Measurements from ENCODE around the gene ST14. TPM values are rescaled to one million over a fixed set of nuclear protein-coding genes. Genes with fewer than 3 reads are reported as not detected.
A peak's percentile ranks its signal among the peaks of the same experiment; 100 is the strongest.

Gene ST14
- total RNA-seq, 1 donor = under 0.01 TPM

DNA sequence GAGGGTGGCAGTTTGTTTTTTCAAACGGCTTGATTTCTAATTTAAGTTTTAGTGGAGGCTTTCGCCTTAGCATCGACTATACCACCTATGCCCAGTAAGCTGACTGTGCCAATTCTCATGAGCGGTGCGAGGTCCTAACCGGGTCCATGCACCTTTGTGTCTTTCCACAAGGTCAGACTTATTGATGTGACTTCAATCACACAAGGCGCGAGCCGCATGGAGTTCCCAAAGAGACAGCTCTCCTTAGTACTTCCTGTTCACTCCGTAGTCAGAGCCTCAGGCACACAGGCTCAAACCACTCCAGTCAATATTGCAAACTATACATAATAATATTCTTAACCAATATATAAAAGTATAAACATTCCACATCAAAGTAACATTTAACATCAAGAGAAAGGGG, 18.2 kb downstream of the ST14 start:
- TF ChIP-seq, protein P1, sequence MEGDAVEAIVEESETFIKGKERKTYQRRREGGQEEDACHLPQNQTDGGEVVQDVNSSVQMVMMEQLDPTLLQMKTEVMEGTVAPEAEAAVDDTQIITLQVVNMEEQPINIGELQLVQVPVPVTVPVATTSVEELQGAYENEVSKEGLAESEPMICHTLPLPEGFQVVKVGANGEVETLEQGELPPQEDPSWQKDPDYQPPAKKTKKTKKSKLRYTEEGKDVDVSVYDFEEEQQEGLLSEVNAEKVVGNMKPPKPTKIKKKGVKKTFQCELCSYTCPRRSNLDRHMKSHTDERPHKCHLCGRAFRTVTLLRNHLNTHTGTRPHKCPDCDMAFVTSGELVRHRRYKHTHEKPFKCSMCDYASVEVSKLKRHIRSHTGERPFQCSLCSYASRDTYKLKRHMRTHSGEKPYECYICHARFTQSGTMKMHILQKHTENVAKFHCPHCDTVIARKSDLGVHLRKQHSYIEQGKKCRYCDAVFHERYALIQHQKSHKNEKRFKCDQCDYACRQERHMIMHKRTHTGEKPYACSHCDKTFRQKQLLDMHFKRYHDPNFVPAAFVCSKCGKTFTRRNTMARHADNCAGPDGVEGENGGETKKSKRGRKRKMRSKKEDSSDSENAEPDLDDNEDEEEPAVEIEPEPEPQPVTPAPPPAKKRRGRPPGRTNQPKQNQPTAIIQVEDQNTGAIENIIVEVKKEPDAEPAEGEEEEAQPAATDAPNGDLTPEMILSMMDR (IDR thresholded peaks at IDR 0.05; ENCODE audit: insufficient read depth, low read depth, low read length) = no peak
- DNase-seq (ENCODE audit: low read depth) = no peak
- H3K4me3 ChIP-seq (ENCODE audit: low read depth, low read length) = no peak overlapping the region

DNA sequence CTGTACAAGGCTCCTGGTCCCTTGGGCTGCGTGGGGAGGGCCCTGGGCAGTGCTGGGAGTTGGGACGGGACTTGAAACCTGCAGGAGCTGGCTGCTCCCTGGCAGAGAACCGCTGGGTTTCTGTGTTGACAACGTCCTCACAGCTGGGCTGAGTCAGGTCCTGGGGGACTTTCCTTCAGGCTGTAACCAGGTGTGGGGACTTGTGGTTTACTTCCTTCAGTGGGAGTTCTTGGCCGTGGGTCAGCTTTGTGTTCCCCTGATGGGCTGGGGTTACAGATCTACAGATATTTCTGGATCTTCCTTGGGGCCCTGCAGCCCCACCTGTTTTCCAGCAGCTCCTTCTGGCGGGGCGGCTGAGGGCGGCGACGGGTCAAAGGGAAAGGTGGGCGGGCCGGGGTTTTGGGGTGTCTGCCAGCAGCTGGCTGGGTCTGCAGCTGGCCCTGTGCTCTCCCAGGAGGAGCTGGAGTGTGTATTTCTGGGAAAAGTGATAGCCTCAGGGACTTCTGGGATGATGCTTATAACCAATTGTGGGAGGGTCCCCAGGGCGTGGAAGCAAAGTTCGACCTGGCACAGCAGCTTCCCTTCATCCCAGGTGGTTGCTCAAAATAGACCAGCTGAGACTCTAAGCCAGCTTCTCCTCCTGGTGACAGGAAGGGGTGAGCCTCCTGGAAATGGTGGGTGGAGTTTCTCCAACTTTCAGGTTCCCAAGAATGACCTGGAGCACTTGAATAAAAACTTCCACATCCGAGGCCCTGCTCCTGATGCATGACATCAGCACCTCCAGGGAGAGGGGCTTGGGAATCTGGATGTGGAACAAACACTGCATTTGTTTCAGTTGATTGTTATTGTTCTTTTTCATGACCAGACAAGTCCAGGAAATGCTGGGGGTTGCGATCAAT, 19.1 kb downstream of the ST14 start:
- no peak overlapping the region for H3K4me3 ChIP-seq (ENCODE audit: low read depth, low read length)
- no peak for DNase-seq (ENCODE audit: low read depth)
- TF ChIP-seq, protein P1 (IDR thresholded peaks at IDR 0.05; ENCODE audit: insufficient read depth, low read depth, low read length) = no peak

DNA sequence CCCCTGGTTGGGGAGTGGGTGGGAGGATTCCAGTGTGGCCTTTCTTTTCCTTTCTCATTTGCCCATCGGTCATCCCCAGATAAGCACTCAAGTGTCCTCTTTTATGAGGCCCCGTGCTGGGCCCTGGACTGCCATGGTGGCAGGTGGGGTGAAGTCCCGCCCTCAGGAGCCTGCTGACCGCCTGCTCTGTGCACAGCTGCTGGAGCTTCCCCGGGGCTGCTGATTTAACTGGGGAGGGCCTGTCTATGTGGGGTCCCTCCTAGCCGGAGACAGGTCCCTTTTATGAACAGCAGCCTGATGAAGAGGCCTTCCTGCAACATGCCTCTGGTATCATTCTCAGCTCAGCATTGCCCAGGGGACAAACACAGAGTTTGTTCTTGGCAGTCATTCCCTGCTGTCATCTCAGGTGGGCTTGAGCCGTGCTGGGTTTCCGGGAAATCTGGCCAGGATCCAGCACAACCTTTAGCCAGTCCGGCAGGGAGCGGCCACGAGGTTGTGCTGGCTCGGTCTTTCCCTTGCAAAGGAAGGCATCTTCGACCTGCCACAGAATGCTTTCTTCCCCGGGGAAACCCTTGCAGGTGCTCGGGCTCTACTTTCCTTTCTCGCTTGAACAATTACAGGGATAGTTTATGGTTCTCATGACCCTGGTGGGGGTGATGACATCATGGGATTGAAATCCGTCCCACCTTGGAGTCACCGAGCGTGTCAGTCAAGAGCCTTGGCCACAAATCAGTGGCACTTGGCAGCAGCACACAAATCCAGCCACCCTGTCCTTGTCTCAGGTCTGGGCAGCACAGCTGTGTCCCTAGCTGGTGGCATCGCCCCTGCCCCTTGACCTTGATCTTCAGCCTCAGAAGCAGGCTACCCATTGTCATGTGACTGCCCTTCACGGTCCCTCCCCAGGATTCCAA, 20.1 kb downstream of the ST14 start:
- H3K4me3 ChIP-seq (ENCODE audit: low read depth, low read length) = no peak overlapping the region
- DNase-seq (ENCODE audit: low read depth) = no peak
- TF ChIP-seq, protein P1 (IDR thresholded peaks at IDR 0.05; ENCODE audit: insufficient read depth, low read depth, low read length) = no peak

DNA sequence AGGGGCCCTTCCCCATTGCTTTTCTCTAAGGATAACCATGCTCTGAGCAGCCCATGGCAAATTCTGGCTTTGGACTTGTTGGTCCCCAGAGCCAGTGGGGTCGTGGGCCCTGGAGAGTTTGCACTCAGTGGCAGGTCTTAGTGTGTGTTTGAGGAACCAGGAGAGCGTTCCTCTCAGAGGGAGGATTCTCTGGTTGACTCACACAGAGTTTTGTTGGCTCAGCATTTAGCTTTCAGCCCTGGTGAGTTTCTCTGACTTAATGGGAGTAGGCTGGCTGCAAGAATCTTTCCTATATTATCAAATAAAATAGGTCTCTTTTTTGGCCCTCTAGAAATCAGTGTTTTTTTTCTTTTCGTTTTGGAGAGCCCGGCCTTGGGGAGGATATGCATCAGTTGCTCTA, 20.9 kb downstream of the ST14 start:
- no peak for DNase-seq (ENCODE audit: low read depth)
- H3K4me3 ChIP-seq (ENCODE audit: low read depth, low read length) = no peak overlapping the region
- TF ChIP-seq, protein P1 (IDR thresholded peaks at IDR 0.05; ENCODE audit: insufficient read depth, low read depth, low read length) = no peak

DNA sequence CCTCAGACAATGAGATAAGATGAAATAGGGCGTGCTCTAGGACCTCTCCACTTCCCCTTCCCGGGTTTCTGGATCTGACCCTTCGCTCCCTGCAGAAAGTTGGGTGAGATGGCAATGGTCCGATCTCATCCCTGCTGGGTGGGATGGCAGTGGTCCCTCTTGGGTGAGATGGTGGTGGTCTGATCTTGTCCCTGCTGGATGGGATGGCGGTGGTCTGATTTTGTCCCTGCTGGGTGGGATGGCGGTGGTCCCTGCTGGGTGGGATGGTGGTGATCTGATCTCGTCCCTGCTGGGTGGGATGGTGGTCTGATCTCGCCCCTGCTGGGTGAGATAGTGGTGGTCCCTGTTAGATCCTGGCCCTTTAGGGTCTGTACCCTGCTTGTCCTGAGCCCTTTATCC, 21.3 kb downstream of the ST14 start:
- no peak for DNase-seq (ENCODE audit: low read depth)
- H3K4me3 ChIP-seq (ENCODE audit: low read depth, low read length) = no peak overlapping the region
- TF ChIP-seq, protein P1 (IDR thresholded peaks at IDR 0.05; ENCODE audit: insufficient read depth, low read depth, low read length) = no peak

DNA sequence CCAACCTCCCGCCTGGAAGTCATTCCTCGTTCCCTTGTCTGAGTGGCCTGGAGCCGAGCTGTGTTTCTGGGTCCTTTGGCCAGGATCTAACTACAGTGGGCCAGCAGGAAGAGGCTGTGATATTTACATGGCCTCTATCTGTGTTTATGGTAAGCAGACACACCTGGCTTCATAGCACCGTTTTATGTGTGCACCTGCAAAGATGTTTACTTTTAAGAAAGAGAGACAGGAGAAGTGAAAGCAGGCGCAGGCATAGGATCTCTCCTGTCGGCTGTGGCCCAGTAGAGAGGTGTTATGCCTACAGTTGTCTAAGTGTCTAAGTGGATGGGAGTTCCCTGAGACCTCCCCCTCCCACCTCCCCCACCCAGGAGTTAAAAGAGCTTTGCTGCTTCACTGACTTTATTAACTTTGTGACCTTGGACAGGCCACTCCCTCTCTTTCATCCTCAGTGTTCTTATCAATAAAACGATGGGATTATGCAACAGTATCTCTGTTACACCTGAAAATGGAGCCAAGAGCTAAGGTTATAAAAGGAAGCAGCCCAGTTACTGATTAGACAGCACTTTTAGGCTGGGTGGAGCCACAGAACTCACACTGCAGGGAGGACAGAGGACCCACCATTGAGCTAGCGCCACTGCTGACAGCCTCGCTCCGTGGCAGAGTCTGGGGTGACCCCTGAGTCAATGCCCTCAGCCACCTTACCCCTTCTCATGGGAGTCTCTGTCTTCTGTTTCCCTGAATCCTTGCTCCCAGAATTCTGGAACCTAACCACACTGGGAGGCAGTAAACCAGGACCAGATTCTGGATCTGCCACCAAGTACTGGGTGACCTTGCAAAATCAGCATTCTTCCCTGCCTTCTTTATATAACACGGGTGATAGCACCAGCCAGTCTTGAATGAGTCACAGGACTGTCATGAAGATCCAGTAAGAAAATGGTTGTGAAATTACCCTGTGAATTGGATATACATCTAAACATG, 22.0 kb downstream of the ST14 start:
- no peak overlapping the region for H3K4me3 ChIP-seq (ENCODE audit: low read depth, low read length)
- TF ChIP-seq, protein P1 (IDR thresholded peaks at IDR 0.05; ENCODE audit: insufficient read depth, low read depth, low read length) = no peak
- DNase-seq (ENCODE audit: low read depth) = peak; percentile 67

Data from fibroblast of villous mesenchyme (primary cell).